Measurements from ENCODE around the gene GPR151.

Gene GPR151

GRCh38 chr5:146510559-146511125 lies 5.3 kb downstream of the GPR151 start:
- H3K9ac ChIP-seq (ENCODE audit: low read length): no peak overlapping the region
- no peak overlapping the region for H3K4me3 ChIP-seq (ENCODE audit: low read length)
- H3K36me3 ChIP-seq (replicated peaks; ENCODE audit: insufficient read depth, low read length): peaks cover 18% of the 10 kb centered on the region; the same call in 1 of the 2 replicates
- H3F3A ChIP-seq (ENCODE audit: insufficient read depth, low read length): no peaks in the 10 kb centered on the region
- no peak overlapping the region for H3K4me2 ChIP-seq (ENCODE audit: low read depth, low read length)
- no peak for DNase-seq
- no peak overlapping the region for H3K27ac ChIP-seq (ENCODE audit: low read length)
- no peaks in the 10 kb centered on the region for H3K79me2 ChIP-seq (ENCODE audit: low read length)
- H3K27me3 ChIP-seq (replicated peaks; ENCODE audit: insufficient read depth, low read length): no peaks in the 10 kb centered on the region
- no peaks in the 10 kb centered on the region for H3K9me3 ChIP-seq (replicated peaks; ENCODE audit: insufficient read depth, low read length)
- no peak for TF ChIP-seq EZH2phosphoT487 (IDR thresholded peaks at IDR 0.05; ENCODE audit: low read length)
- no peak for TF ChIP-seq EZH2 (optimal IDR thresholded peaks at IDR 0.05; ENCODE audit: low read depth, low read length)
- H3K9me2 ChIP-seq (replicated peaks; ENCODE audit: insufficient read depth, low read length): no peaks in the 10 kb centered on the region
- H4K20me1 ChIP-seq (ENCODE audit: insufficient read depth, low read length): no peaks in the 10 kb centered on the region
- H2AFZ ChIP-seq (ENCODE audit: low read length): no peak overlapping the region
- H3K4me1 ChIP-seq (ENCODE audit: low read length): no peaks in the 10 kb centered on the region

GRCh38 chr5:146507428-146507827 lies 8.6 kb downstream of the GPR151 start:
- Histone ChIP-seq H3K4me1 (ENCODE audit: low read length) (no peaks in the 10 kb centered on the region), H4K20me1 (ENCODE audit: insufficient read depth, low read length) (no peaks in the 10 kb centered on the region), H3K9ac (ENCODE audit: low read length) (no peak overlapping the region), H3K4me2 (ENCODE audit: low read depth, low read length) (no peak overlapping the region), H3K9me2 (replicated peaks; ENCODE audit: insufficient read depth, low read length) (no peaks in the 10 kb centered on the region), H3K27ac (ENCODE audit: low read length) (no peak overlapping the region), H2AFZ (ENCODE audit: low read length) (no peak overlapping the region), H3F3A (ENCODE audit: insufficient read depth, low read length) (no peaks in the 10 kb centered on the region), H3K9me3 (replicated peaks; ENCODE audit: insufficient read depth, low read length) (no peaks in the 10 kb centered on the region), H3K36me3 (replicated peaks; ENCODE audit: insufficient read depth, low read length) (peaks cover 24% of the 10 kb centered on the region; the same call in 1 of the 2 replicates), H3K27me3 (replicated peaks; ENCODE audit: insufficient read depth, low read length) (no peaks in the 10 kb centered on the region), H3K79me2 (ENCODE audit: low read length) (peaks cover 3% of the 10 kb centered on the region; the same call in 1 of the 2 replicates), H3K4me3 (ENCODE audit: low read length) (no peak overlapping the region)
- TF ChIP-seq EZH2phosphoT487 (IDR thresholded peaks at IDR 0.05; ENCODE audit: low read length) (no peak), EZH2 (optimal IDR thresholded peaks at IDR 0.05; ENCODE audit: low read depth, low read length) (no peak), CTCF (IDR thresholded peaks at IDR 0.05; ENCODE audit: low read length) (no peak)
- no peak for DNase-seq

GRCh38 chr5:146499680-146500079 lies 16.3 kb downstream of the GPR151 start:
- no peaks in the 10 kb centered on the region for H4K20me1 ChIP-seq (ENCODE audit: insufficient read depth, low read length)
- H3K36me3 ChIP-seq (replicated peaks; ENCODE audit: insufficient read depth, low read length): peaks cover 7% of the 10 kb centered on the region; the same call in 1 of the 2 replicates
- no peak for DNase-seq
- no peaks in the 10 kb centered on the region for H3K9me3 ChIP-seq (replicated peaks; ENCODE audit: insufficient read depth, low read length)
- no peak overlapping the region for H3K4me3 ChIP-seq (ENCODE audit: low read length)
- no peaks in the 10 kb centered on the region for H3K4me1 ChIP-seq (ENCODE audit: low read length)
- H3K9me2 ChIP-seq (replicated peaks; ENCODE audit: insufficient read depth, low read length): no peaks in the 10 kb centered on the region
- TF ChIP-seq CTCF (IDR thresholded peaks at IDR 0.05; ENCODE audit: low read length): no peak
- no peak for TF ChIP-seq EZH2 (optimal IDR thresholded peaks at IDR 0.05; ENCODE audit: low read depth, low read length)
- TF ChIP-seq EZH2phosphoT487 (IDR thresholded peaks at IDR 0.05; ENCODE audit: low read length): no peak
- no peak overlapping the region for H3K27ac ChIP-seq (ENCODE audit: low read length)
- H3K4me2 ChIP-seq (ENCODE audit: low read depth, low read length): no peak overlapping the region
- no peak overlapping the region for H3K9ac ChIP-seq (ENCODE audit: low read length)
- H3K79me2 ChIP-seq (ENCODE audit: low read length): peaks cover 8% of the 10 kb centered on the region; the same call in 1 of the 2 replicates
- H2AFZ ChIP-seq (ENCODE audit: low read length): no peak overlapping the region
- no peaks in the 10 kb centered on the region for H3K27me3 ChIP-seq (replicated peaks; ENCODE audit: insufficient read depth, low read length)
- no peaks in the 10 kb centered on the region for H3F3A ChIP-seq (ENCODE audit: insufficient read depth, low read length)

- no peak overlapping the region for H3K4me3 ChIP-seq (ENCODE audit: low read length)
- no peaks in the 10 kb centered on the region for H3K27me3 ChIP-seq (replicated peaks; ENCODE audit: insufficient read depth, low read length)
- TF ChIP-seq EZH2phosphoT487 (IDR thresholded peaks at IDR 0.05; ENCODE audit: low read length): no peak
- no peak for TF ChIP-seq CTCF (IDR thresholded peaks at IDR 0.05; ENCODE audit: low read length)
- TF ChIP-seq EZH2 (optimal IDR thresholded peaks at IDR 0.05; ENCODE audit: low read depth, low read length): no peak
- no peak overlapping the region for H3K27ac ChIP-seq (ENCODE audit: low read length)
- no peak for DNase-seq
- H4K20me1 ChIP-seq (ENCODE audit: insufficient read depth, low read length): no peaks in the 10 kb centered on the region
- H3K4me2 ChIP-seq (ENCODE audit: low read depth, low read length): no peak overlapping the region
- H3K9ac ChIP-seq (ENCODE audit: low read length): no peak overlapping the region
- no peaks in the 10 kb centered on the region; the same call in 1 of the 2 replicates for H3K36me3 ChIP-seq (replicated peaks; ENCODE audit: insufficient read depth, low read length)
- no peaks in the 10 kb centered on the region for H3F3A ChIP-seq (ENCODE audit: insufficient read depth, low read length)
- no peaks in the 10 kb centered on the region for H3K9me3 ChIP-seq (replicated peaks; ENCODE audit: insufficient read depth, low read length)
- peaks cover 5% of the 10 kb centered on the region; the same call in 1 of the 2 replicates for H3K79me2 ChIP-seq (ENCODE audit: low read length)
- H3K4me1 ChIP-seq (ENCODE audit: low read length): no peaks in the 10 kb centered on the region
- no peaks in the 10 kb centered on the region for H3K9me2 ChIP-seq (replicated peaks; ENCODE audit: insufficient read depth, low read length)
- no peak overlapping the region for H2AFZ ChIP-seq (ENCODE audit: low read length)
These were observed 21.3 kb downstream of the GPR151 start for GRCh38 chr5:146494656-146495055.
